Activated CD4-positive, alpha-beta T cell treated with anti-CD3 and anti-CD28 coated beads, Interleukin-10, Interleukin-2, amounts not matched to agents 100 ng/mL and 50 ng/mL, durations not matched to agents 16 hours and 8 hours (primary cell): ENCODE measurements around the gene ENTHD1.
"Not testable (repeated sequence)": the region's sequence is repeated elsewhere in the genome, so short reads cannot be mapped to it uniquely, and the experiment has no call there.

Experiments used
- DNase-seq: peaks from one replicate; pipeline ENCODE4 v3.0.0-alpha.2; 2020

ENTHD1 gene

DNA sequence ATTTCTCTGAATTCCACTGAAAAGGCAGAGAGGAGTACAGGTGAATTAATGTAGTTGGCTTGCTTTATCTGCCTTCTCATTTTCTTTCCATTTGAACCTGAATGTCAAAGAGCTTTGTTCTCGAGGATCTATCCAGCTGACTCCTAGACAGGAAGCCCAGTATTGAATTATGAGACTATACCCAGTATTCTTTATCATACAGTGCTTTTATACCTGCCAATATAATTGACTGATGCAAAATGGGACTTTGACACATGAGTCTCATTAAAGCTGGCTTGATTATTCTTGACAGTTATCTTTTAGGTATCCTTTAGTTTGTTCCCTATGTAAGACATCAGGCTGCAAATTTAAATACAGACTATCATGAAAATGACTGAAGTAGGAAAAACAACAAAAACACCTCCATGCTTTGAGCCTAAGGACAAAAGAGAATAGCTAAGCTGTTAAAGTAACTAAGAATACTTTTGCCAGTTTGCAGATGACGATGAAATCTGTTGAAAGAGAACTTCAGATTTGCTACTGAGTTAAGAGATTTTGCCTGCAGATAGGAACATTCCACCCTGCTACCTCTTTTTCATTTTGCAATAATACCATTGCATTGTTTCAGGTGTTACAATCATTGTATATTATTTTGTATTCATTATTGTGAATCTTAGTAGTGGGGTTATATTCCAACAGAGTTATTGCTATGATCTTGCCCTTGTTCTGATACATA, 117.1 kb downstream of the ENTHD1 start:
- no peak for DNase-seq

DNA sequence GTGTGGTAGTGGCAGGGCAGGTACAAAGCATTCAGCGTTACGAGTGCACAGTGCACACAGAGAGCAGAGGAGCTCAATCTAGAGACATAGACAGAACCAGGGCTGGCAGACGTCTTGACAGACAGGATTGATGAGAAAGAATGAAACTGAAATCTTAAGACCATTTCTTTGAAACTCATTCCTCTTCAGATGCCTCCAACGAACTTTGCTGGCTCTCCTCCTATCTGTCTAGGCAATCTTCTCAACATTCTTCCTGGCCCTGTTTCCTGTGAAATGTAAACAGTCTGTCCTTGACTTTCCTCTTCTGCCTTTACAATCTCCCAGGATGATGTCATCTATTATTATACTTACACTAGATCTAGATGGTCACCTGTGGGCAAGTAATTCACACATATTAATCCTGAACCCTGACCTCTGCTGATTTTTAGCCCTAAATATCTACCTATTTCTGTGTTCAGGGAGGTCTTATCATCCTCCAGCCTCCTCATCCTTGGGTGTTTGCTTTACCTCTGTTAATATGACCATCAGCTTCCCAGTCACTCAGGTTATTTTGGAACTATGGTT, 119.5 kb downstream of the ENTHD1 start:
- DNase-seq = peak; percentile 89

DNA sequence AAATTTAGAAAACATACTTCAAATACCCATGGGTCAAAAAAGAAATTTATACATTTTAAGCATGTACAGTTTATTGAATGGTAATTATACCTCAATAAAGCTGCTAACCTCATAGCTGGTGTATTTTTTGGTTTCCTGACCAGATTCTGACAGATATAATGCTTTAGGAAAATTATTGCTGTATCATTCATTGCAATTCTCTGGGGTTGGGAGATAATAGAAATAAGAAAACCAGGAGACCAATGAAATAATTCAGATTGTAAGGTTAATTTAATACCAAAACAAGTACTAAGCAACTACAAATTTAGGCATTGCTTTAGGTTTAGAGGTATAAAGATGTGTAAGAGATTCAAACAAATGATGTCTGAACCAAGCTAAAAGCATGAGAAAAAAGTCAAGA, 120.1 kb downstream of the ENTHD1 start:
- DNase-seq = no peak

DNA sequence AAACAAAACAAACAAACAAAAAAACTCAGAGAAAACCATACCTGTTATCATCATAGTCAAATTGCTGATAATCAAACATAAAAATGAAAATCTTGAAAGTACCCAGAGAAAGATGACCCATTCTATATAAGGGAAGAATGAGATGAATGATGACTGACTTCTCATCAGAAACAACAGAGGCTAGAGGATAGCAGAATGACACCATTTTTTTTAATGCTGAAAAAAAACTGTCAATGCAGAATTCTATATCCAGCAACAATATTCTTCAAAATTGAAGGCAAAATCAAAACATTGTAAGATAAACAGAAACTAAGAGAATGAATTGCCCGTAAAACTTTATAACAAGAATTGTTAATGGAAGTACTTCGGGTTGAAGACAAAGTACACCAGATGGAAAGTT, 122.1 kb downstream of the ENTHD1 start:
- no peak for DNase-seq

DNA sequence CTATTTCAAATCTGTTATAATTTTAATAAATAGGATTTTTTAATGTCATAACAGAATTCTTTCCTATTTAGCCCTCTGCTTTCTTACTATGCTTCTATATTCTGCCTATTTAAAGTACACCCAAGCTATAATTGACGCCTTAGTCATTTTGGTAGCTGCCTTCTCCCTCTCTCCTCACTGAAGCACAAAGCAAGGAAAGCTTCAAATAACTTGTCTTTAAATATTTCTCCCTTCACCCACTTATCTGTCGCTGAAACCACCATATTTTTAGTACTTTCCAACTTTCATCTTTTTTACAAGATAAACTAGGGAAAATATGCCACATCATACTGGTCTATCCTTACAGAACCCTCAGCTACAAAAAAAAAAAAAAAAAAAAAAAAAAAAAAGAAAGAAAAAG, 127.9 kb downstream of the ENTHD1 start:
- no peak for DNase-seq

DNA sequence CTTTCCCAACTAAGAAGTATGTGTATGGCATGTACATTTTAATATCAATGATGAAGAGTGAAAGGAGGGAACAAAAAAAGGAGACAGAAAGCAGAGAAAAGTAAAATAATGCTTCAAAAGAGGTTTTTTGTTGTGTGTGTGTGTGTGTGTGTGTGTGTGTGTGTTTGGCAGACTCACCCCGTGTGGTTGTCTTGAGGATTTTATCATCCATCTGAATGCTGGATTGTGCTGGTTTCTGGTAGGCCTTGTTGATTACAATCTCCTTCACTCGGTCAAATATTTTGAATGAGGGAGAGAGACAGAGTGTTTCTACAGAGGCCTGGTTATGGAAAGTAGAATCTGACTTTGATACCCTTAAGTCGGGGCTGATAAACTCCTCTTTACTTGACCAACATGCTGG, 128.5 kb downstream of the ENTHD1 start:
- DNase-seq = no peak

DNA sequence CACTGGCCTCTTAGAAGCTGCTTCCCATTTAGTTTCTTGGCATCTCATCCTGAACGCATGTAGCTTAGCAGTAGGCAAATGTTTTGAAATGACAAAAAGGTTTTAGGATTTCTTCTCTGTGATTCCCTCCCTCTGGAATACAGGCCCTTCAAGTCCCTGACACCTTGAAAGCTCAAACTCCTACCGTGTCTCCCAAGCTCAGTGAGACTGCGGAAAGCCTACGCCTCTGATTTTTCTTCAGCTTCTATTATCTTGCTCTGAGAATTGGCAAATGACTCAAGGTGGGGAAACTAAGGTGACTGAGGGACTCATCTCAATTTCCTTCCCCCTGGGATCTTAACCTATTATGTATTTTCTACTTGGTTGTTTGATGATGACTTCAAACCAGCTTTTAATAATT, 130.3 kb downstream of the ENTHD1 start:
- DNase-seq = no peak

DNA sequence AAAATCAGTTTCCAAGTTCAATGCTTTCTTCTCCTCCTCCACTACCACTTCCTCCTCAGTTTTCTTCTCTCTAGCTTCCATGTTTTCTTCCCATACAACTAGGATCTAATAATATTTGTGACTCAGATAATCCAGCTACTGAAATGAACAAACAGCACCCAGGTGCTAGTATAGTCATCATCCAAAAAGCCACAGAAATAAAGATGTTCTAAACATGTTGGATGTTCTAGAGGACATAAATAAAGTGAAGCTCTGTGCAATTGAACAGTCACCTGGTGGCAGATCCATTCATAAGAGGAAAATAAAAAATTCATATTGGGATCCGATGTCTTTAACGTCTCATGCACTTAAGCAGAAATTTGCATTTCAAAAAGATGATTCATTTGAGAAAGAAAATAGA, 142.8 kb downstream of the ENTHD1 start:
- no peak for DNase-seq

DNA sequence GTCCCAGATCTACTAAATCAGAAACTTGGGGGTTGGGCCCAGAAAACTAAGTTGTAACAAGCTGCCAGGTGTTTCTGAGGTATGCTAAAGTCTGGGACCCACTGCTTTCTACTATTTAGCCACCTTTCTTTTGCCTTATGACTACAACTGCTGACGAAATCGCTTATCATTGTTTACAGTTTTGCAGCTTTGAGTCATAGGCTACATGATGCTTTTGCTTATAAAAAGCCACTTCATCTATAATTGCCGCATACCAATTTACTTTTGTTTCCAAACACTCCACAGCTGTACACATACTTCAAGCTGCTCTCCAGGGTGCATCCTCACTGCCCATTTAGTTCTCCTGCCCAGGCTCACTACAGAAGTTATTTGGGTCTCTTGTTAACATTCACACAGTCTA, 144.7 kb downstream of the ENTHD1 start:
- peak; percentile 44 for DNase-seq

DNA sequence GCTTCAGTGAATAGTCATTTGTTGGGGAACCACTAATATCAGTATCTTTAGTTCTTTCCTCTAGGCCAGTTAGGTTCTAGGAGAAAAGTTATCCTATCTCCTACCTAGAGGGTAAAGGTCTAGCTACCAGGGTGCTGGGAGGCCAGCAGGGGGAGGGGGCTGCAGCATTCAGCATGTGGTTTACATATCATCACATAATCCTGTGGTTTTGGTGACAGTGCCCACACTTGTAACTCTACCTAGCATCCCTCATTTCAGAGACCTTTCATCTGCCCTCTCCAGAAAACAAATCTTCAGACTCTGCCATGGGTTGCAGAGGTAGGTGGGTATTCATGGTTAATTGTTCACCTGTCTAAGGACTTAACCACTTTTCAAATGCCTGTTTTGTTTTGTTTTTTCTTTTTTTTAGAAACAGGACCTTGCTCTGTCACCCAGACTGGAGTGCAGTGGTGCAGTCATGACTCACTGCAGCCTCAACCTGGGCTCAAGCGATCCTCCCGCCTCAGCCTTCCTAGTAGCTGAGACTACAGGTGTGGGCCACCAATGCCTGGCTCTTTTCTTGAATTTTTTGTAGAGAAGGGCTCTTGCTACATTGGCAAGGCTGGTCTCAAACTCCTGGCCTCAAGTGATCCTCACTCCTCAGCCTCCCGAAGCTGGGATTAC, 146.8 kb downstream of the ENTHD1 start:
- DNase-seq = peak; percentile 30

DNA sequence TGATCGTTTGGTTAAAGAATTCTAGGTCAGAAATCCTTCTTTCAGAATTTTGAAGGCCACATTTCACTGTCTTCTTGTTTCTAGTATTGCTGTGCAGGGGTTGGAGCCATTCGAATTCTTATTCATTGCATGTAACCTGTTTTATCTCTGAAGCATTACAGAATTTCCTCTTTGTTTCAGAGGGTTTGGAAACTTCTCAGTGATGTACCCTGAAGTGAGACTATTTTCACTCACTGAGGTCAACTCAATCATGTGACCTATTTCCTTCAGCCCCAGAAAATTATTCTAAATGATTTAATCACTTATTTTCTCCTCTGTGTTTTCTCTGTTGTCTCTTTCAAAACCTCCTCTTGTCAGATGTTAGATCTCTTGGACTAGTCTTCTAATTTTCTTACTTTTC, 147.8 kb downstream of the ENTHD1 start:
- DNase-seq = peak; percentile 53

DNA sequence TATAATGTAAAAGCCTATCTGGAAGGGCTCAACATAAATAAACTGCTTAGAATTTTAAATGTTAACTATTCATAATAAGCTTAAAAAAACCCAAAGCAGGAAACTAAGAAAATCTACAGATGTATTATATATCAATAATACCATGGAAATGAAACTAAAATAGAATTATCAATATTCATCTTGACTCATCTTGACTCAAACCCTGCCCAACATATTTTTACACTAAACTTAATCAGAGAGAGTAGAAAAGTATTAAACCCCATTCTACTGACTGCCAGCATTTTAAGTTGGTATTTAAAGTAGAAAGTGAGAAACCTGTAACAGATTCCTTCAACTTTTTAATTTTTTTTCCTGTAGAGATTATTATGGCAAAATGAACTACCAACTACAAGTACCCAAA, 149.2 kb downstream of the ENTHD1 start:
- peak; percentile 20 for DNase-seq

DNA sequence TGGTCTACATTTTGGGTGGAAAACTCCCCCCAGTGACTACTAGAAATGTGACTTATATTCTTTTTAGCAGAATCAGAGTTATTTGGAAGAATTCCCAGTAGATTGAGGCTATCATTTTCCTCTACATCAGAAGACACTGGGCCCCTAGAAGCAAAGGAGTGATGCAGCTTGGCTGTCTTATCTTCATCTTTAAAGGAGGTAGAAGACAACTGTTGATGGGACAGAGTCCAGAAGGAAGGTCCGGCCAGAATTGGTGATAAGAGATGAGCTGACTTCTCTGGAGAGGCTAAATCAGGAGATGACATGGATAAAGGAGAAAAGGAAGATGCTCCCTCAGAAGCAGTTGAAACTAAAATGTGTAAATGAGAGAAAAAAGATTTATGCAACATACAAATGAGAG, 149.6 kb downstream of the ENTHD1 start:
- DNase-seq = no peak

DNA sequence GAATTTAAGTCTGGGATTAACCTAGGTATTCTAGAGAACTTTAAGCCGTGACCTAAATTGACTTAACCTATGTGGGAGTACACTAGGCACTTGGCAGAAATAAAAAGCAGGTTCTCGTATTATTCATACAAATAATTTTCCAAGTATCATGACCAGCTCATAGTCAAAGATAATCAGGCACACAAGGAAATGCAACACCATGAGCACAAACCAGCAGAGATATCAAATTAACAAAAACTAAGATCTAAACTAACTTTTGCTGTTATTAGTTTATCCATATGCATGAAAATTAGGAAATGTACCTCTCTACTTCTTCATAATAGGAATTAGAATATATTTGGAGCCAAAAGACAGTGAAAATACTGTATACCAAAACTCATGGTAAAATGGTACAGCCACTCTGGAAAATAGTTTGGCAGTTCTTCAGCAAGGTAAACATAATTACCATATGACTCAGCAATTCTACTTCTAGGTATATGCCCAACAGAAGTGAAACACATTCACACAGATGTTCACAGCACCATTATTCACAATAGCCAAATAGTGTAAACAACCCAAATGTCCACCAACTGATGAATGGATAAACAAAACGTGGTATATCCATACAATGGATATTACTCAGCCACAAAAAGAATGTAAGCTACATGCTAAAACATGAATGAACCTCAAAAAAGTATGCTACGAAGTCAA, 154.1 kb downstream of the ENTHD1 start:
- peak; percentile 23 for DNase-seq

DNA sequence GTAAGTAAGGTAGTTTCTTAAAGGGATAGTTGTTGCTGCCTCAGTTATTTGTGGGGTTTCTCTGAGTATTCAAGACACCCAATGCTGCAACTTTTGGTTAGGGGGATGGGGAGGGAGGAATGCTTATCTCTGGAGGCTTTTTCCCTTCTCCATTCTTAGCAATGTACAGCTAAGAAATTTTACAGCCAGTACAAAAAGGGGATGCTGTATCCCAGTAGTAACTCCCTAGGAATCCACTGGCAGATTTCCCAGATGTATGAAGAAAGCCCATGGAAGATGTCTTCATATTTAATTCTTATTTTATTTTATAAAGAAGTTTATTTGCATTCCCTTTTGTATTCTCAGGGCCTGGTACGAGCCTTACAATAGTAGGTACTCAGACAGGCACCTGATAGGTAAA, 154.8 kb downstream of the ENTHD1 start:
- no peak for DNase-seq

DNA sequence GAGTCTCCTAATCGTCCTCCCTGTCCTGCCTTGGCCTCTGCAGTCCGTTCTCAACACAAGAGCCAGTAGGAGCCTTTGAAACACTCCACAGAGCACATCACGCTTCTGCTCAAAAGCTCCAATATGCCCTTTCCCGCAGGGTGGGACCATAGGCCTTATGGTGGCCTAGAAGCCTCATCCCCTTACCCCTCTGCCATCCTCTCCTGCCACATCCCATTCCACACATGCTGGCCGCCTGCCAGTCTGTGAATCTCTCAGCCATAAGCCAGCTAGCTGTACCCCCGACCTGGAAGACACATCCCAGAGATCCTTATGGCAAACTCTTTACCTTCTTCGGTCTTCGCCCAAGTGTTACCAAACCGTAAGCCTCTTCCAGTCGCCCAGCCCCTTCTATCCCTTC, 157.8 kb downstream of the ENTHD1 start:
- DNase-seq = no peak

DNA sequence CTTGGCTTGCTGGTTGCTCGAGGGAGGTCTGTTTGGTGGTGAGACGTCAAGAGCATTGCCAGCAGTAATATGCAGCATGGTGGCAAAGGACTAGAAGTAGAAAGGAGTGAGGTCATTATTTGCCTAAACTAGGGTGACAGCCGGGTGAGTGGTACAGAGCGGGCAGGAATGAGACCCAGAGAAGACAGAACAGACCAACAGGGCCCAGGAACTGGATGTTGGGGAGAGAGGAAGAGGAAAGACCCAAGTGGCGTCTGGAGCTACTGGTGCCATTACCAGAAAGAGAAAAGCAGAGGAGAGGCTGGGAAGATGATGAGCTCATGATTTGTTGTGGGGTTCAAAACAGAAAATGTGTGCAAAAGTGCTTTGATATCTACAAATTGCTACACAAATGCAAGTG, 158.7 kb downstream of the ENTHD1 start:
- DNase-seq = no peak

DNA sequence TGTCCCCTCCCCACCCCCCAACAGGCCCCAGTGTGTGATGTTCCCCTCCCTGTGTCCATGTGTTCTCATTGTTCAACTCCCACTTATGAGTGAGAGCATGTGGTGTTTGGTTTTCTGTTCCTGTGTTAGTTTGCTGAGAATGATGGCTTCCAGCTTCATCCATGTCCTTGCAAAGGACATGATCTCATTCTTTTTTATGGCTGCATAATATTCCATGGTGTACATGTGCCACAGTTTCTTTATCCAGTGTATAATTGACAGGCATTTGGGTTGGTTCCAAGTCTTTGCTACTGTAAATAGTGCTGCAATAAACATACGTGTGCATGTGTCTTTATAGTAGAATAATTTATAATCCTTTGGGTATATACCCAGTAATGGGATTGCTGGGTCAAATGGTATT, 159.5 kb downstream of the ENTHD1 start:
- DNase-seq = not testable (repeated sequence)

DNA sequence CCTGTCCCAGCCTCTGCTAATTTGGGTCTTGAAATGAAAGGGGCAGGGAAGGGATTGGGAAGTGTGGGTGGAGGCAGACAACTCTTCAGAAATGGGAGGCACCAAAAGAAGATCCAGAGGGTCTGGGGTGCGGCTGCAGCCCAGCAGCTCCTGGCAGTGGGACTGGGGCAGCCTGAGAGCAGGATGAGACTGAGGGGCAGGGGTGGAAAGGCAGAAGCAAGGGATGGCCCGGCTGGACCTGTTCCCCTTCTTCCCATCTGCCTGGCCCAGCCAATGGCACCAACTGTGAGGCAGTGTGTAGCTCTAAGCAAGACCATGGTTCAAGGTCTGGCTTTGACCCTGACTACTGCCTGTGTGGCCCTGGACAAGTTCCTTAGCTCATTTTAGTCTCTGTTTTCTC, 160.4 kb downstream of the ENTHD1 start:
- DNase-seq = no peak

DNA sequence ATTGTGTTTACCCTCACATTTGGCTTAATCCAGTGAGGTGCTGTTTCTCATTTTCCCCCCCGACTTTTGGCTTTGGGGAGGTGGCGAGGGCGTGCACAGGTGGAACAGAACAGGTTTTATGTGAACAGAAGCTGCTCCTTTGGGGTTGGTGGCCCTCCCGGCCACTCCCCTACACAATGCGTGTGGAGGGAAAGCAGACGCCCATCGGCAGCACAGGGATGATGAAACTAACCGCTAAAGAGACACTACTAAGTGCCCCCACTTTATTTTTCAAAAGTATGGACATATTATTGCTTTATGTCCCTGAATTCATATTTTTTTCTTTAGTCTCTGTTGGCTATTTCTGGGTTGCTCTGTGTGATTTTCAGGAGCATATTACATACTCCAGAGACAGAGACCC, 160.9 kb downstream of the ENTHD1 start:
- no peak for DNase-seq

DNA sequence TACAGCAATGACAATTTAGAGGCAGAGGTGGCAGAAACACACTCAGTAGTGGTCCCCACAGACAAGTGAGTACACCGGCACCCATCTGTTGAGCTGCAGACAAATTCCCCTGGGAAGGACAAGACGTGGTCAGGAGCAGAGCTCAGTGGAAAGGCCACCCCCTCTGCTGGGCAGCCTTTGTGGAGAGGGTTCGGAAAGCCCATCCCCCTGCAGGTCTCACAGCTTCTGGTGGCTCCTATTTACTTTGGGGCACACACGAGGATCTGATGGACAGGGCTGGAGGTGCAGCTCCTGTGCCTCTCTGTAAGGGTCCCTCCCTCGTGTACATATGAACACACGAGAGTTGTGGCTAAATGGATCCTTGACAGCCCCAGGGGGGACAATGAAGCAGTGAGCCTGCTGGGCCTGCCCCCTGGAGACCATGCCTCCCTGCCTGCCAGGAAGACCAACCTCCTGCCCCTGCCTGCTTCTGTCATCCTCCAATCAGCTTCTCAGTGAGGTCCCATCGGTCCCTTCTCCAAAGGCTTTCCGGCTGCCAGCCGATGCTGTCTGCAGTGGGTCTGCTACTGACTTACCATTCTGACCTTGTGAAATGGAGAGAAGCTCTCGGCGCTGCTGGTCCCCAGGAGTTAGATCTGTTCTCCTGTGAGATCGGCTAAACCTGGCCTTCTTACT, 161.5 kb downstream of the ENTHD1 start:
- DNase-seq = no peak

DNA sequence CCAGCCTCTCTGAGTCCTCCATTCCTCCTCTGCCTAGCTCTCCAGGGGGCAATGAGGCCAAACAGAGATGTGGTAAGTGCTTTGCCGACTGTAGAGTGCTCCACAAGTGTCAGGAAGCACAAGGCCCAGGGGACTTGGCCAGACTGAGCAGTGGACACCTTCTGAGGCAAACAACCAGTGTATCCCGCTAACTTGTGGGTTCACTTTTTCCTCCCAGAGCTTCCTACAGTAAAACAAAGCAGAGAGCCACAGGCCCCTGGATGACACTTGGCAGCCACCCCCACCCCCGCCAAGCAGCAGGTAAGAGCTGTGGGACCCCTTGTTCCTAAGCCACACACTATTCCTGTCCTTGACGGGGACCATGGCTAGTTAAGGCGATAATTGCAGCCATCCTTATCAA, 162.1 kb downstream of the ENTHD1 start:
- no peak for DNase-seq

DNA sequence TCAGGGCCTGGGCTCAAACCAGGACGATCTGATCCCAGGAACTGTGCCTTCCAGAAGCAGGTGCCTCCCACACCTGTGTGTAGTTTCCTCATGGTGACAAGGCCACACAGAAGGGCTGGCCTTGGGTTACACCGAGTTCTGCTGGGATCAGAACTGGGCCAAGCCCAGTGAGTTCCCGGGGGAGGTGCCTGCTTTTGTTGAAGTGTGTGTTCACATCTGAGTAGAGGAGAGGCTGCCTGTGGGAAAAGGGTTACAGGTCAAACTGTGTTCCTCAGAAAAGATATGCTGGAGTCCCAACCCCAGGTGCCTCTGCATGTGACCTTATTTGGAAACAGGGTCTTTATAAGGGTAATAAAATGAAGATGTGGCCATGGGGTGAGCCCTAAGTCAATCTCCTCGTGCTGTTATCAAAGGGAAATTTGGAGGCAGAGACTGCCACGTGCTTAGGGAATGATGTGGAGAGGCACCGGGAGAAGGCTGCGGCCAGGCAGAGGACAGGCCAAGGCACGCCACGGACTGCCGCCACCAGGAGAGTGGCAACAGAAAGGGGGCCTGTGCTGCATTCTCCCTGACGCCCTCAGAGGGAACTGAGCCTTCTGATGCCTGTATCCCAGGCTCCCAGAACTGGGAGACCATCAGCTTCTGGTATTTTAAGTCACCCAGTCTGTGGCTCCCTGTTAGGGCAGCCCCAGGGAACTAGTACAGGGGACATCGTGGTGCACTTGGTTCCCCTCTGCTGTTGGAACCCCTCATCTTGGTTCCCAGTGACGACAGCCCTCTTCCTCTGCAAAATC, 164.2 kb downstream of the ENTHD1 start:
- DNase-seq = no peak
